ENCODE results near the gene GBP6. TPM values are rescaled to one million over a fixed set of nuclear protein-coding genes. Genes with fewer than 3 reads are reported as not detected.

GBP6 gene
- total RNA-seq, 1 experiment from 2014 or later = not detected

- Mint-ChIP-seq H3K4me3 (no peak overlapping the region), H3K9me3 (peaks cover 12% of the 10 kb centered on the region; the same call in 1 of the 2 replicates), H3K4me1 (peaks cover 13% of the 10 kb centered on the region), H3K27me3 (ENCODE audit: low read depth) (no peaks in the 10 kb centered on the region), H3K27ac (no peak overlapping the region), H3K36me3 (no peaks in the 10 kb centered on the region)
- no peak for DNase-seq (ENCODE audit: low spot score)
- TF ChIP-seq JUN (CRISPR knock-in tag; IDR thresholded peaks at IDR 0.05) (no peak), TP53 (CRISPR knock-in tag; IDR thresholded peaks at IDR 0.05) (no peak), SMAD3 (CRISPR knock-in tag; IDR thresholded peaks at IDR 0.05; ENCODE audit: borderline replicate concordance) (no peak), IRF1 (CRISPR knock-in tag; IDR thresholded peaks at IDR 0.05) (no peak), CBFB (CRISPR knock-in tag; IDR thresholded peaks at IDR 0.05; ENCODE audit: low read depth) (no peak)
- no peak for ATAC-seq
- ChIA-PET POLR2A (no interaction called here), CTCF (no interaction called here)
Observed at GRCh38 chr1:89350298-89350697, 13.6 kb upstream of the GBP6 start.

GRCh38 chr1:89351597-89352311 lies 12.1 kb upstream of the GBP6 start:
- no peak for ATAC-seq
- H3K36me3 Mint-ChIP-seq = no peaks in the 10 kb centered on the region
- no peak overlapping the region for H3K4me3 Mint-ChIP-seq
- CTCF ChIA-PET = no interaction called here
- TF ChIP-seq PRRX2 (CRISPR knock-in tag; IDR thresholded peaks at IDR 0.05) = no peak
- TF ChIP-seq E2F5 (CRISPR knock-in tag; IDR thresholded peaks at IDR 0.05) = no peak
- no peak for TF ChIP-seq JUN (CRISPR knock-in tag; IDR thresholded peaks at IDR 0.05)
- TF ChIP-seq FOXP1 (CRISPR knock-in tag; IDR thresholded peaks at IDR 0.05; ENCODE audit: borderline replicate concordance) = no peak
- H3K4me1 Mint-ChIP-seq = peaks cover 13% of the 10 kb centered on the region
- DNase-seq (ENCODE audit: low spot score) = no peak
- no peaks in the 10 kb centered on the region for H3K27me3 Mint-ChIP-seq (ENCODE audit: low read depth)
- peaks cover 1% of the 10 kb centered on the region; the same call in 1 of the 2 replicates for H3K9me3 Mint-ChIP-seq
- H3K27ac Mint-ChIP-seq = no peak overlapping the region
- POLR2A ChIA-PET = no interaction called here

GRCh38 chr1:89352421-89352820 lies 11.4 kb upstream of the GBP6 start:
- Mint-ChIP-seq H3K36me3 (no peaks in the 10 kb centered on the region), H3K27me3 (ENCODE audit: low read depth) (no peaks in the 10 kb centered on the region), H3K4me3 (no peak overlapping the region), H3K9me3 (no peaks in the 10 kb centered on the region), H3K4me1 (peaks cover 13% of the 10 kb centered on the region), H3K27ac (no peak overlapping the region)
- TF ChIP-seq ATF2 (CRISPR knock-in tag; IDR thresholded peaks at IDR 0.05; ENCODE audit: borderline replicate concordance, low read depth) (no peak), PREB (CRISPR knock-in tag; IDR thresholded peaks at IDR 0.05; ENCODE audit: borderline replicate concordance) (no peak), TEAD1 (CRISPR knock-in tag; IDR thresholded peaks at IDR 0.05) (no peak)
- no peak for DNase-seq (ENCODE audit: low spot score)
- ATAC-seq = no peak
- POLR2A ChIA-PET = no interaction called here
- CTCF ChIA-PET = no interaction called here

GRCh38 chr1:89354205-89354604 lies 9.7 kb upstream of the GBP6 start:
- POLR2A ChIA-PET = no interaction called here
- Mint-ChIP-seq H3K4me1 (peaks cover 15% of the 10 kb centered on the region), H3K36me3 (no peaks in the 10 kb centered on the region), H3K27me3 (ENCODE audit: low read depth) (no peaks in the 10 kb centered on the region), H3K4me3 (no peak overlapping the region), H3K27ac (no peak overlapping the region), H3K9me3 (no peaks in the 10 kb centered on the region)
- ATAC-seq (no peak), DNase-seq (ENCODE audit: low spot score) (no peak)
- TF ChIP-seq TEAD1 (CRISPR knock-in tag; IDR thresholded peaks at IDR 0.05) (no peak), NFE2L1 (CRISPR knock-in tag; IDR thresholded peaks at IDR 0.05) (no peak), CBFB (CRISPR knock-in tag; IDR thresholded peaks at IDR 0.05; ENCODE audit: low read depth) (no peak), JUN (CRISPR knock-in tag; IDR thresholded peaks at IDR 0.05) (no peak), USF2 (CRISPR knock-in tag; IDR thresholded peaks at IDR 0.05) (no peak), ZNF396 (CRISPR knock-in tag; IDR thresholded peaks at IDR 0.05; ENCODE audit: borderline replicate concordance) (no peak), MAX (CRISPR knock-in tag; IDR thresholded peaks at IDR 0.05) (no peak), SOX15 (CRISPR knock-in tag; IDR thresholded peaks at IDR 0.05) (no peak), ZNF219 (CRISPR knock-in tag; IDR thresholded peaks at IDR 0.05; ENCODE audit: borderline replicate concordance) (no peak), ZNF425 (CRISPR knock-in tag; conservative IDR thresholded peaks at IDR 0.05) (no peak)
- CTCF ChIA-PET = no interaction called here
